GM06990 (cell line): ENCODE results near the gene EHD3.

Experiments
- DNase-seq: peaks from one replicate; pipeline ENCODE4 v3.0.0-alpha.2; 2011; ENCODE audit not compliant: insufficient read length; ENCODE audit errors: extremely low read depth
- H3K27me3 ChIP-seq: replicated peaks from 2 replicates; pipeline ENCODE4 v1.6.0; 2011; ENCODE audit warnings: low read length; ENCODE audit not compliant: control insufficient read depth, insufficient read depth
- H3K36me3 ChIP-seq: 2 replicates; pipeline ENCODE4 v1.5.1; 2011; ENCODE audit warnings: low read length; ENCODE audit not compliant: control insufficient read depth, insufficient read depth
- H3K4me3 ChIP-seq: replicated peaks from 2 replicates; pipeline ENCODE4 v1.5.1; 2011; ENCODE audit warnings: low read depth, mild to moderate bottlenecking, control low read depth, low read length
- TF ChIP-seq, protein P1 (sequence below): IDR thresholded peaks from 2 replicates; pipeline ENCODE4 v1.5.1; 2011; ENCODE audit warnings: low read length, control low read depth, mild to moderate bottlenecking, inconsistent platforms; ENCODE audit not compliant: insufficient read depth, poor library complexity, severe bottlenecking

EHD3 gene

DNA sequence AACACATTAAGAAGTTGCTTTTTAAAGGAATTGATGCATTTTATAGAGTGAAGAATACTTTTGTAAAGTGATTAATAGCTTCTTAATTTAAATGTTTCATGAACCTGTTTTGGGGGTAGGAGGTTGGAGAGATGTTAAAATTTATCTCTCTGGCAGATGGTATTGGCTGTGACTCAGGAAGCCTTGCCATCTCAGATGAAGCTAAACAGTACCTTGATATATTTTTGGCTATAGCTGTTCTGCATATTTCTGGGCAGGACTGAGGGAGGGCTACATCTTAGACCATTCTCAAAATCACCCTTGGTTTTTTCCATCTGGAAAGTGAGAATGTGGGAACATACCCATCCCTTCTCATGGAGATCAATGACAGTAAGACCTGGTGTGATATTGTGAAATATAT lies 30.0 kb upstream of the EHD3 start:
- no peak for DNase-seq
- TF ChIP-seq, protein P1, sequence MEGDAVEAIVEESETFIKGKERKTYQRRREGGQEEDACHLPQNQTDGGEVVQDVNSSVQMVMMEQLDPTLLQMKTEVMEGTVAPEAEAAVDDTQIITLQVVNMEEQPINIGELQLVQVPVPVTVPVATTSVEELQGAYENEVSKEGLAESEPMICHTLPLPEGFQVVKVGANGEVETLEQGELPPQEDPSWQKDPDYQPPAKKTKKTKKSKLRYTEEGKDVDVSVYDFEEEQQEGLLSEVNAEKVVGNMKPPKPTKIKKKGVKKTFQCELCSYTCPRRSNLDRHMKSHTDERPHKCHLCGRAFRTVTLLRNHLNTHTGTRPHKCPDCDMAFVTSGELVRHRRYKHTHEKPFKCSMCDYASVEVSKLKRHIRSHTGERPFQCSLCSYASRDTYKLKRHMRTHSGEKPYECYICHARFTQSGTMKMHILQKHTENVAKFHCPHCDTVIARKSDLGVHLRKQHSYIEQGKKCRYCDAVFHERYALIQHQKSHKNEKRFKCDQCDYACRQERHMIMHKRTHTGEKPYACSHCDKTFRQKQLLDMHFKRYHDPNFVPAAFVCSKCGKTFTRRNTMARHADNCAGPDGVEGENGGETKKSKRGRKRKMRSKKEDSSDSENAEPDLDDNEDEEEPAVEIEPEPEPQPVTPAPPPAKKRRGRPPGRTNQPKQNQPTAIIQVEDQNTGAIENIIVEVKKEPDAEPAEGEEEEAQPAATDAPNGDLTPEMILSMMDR = no peak
- no peak overlapping the region for H3K4me3 ChIP-seq
- no peaks in the 10 kb centered on the region for H3K36me3 ChIP-seq
- H3K27me3 ChIP-seq = no peaks in the 10 kb centered on the region; the same call in 1 of the 2 replicates

DNA sequence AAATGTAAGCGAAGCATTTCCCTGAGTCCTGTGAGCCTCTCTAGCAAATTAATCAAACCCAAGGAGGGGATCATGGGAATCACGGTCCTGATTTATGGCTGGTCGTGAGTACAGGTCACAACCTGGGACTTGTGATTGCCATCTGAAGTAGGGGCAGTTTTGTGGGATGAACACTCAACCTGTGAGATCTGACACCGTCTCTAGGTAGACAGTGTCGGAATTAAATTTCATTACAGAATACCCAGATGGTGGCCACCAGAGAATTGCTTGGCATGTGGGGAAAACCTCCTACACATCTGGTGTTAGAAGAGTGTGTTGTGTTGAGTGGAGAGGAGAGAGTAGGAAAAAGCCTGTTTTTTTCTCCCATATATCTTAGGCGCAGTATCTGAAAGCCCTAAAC lies 29.2 kb upstream of the EHD3 start:
- TF ChIP-seq, protein P1 = no peak
- Histone ChIP-seq H3K36me3 (no peaks in the 10 kb centered on the region), H3K4me3 (no peak overlapping the region), H3K27me3 (no peaks in the 10 kb centered on the region; the same call in 1 of the 2 replicates)
- no peak for DNase-seq

DNA sequence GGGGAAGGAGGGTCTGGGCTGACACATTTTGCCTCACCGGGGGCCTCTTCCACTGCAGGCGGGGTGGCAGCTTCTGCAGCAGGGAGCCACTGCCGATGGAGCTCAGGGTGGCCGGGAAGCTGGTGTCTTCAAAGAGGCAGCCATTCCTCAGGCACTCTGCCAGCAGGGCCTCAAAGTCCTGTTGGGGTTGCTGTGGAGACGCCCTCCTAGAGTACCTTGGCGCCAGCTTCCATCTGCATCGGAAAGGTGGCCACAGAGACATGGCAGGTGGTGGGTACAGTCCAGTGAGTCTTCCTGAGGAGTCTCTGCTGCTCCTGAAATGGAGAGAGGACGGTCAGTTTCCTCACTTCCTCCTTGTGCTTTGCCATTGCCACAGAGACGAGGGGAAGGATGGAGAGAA lies 28.8 kb upstream of the EHD3 start:
- no peak for DNase-seq
- TF ChIP-seq, protein P1 = no peak
- H3K27me3 ChIP-seq = no peaks in the 10 kb centered on the region; the same call in 1 of the 2 replicates
- no peak overlapping the region for H3K4me3 ChIP-seq
- H3K36me3 ChIP-seq = no peaks in the 10 kb centered on the region

DNA sequence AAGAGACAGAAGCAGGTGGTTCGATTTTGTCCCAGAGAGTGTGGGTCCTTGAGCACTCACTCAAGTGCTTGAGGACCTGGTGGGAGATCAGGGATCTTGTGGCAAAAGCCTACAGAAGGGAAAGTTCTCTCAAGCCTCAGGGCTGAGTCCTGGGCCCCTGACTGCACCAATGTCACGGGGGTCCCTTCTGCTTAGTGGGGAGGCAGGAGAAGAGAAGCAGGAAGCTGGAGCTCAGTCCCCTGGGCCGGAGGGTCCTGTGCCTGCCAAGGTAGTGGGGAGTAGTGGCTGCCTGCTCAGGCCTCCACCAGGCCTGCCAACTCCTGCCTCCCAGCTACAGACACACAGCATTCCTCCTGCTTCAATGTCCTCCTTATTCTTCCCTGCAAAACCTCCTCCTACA lies 28.3 kb upstream of the EHD3 start:
- DNase-seq = no peak
- no peaks in the 10 kb centered on the region; the same call in 1 of the 2 replicates for H3K27me3 ChIP-seq
- TF ChIP-seq, protein P1 = no peak

DNA sequence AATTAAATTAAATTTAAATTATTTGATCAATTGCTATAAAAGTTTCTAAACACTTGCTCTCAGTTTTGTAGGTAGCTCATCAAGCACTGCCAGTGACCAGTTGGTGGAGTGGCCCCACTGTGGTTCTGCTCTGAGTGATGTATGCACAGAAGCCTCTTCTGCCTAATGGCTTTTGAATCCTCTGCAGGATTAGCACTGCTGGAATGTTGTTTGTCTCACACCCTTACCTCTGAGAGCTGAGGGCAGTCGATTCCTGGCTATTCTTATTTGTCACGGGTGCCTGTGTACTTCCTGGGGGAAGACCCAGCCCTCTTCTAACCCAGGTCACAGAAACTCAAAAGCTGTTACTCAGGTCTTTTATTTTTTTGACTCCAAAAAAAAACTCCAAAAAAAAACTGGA lies 26.2 kb upstream of the EHD3 start:
- Histone ChIP-seq H3K36me3 (no peaks in the 10 kb centered on the region), H3K4me3 (no peak overlapping the region), H3K27me3 (no peaks in the 10 kb centered on the region; the same call in 1 of the 2 replicates)
- DNase-seq = no peak
- TF ChIP-seq, protein P1 = no peak

More for the DNA sequence above, 28.3 kb upstream of the EHD3 start:
- Histone ChIP-seq H3K4me3 (no peak overlapping the region), H3K36me3 (no peaks in the 10 kb centered on the region)

DNA sequence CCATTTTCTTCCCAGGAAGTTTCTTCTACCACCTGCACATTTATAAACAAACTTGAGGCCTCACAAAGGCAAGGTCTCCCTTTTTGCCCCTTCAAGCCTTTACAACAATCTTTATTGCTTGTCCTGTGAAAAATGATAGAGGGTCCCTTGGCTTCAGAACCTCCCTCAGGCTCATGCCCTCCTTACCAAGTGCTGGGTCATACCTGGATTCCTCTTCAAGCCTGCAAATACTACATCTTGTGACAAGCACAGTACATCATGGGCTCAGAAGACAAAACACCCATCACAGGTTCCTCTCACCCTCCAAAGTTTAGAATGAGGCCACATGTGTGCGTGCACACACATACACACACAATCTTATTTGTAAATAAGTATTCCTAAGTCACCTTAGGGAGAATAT lies 25.7 kb upstream of the EHD3 start:
- DNase-seq = no peak
- Histone ChIP-seq H3K4me3 (no peak overlapping the region), H3K27me3 (no peaks in the 10 kb centered on the region; the same call in 1 of the 2 replicates), H3K36me3 (no peaks in the 10 kb centered on the region)
- TF ChIP-seq, protein P1 = no peak
